MV-4-11 (cell line): ENCODE results near the gene DGCR8.
A peak's percentile ranks its signal among the peaks of the same experiment; 100 is the strongest.

Experiments used
- DNase-seq: peaks from one replicate; lab custom pipeline; 2025; lab: John Stamatoyannopoulos, UW

Gene DGCR8

GRCh38 chr22:20089977-20090729, 10.1 kb downstream of the DGCR8 start:
- DNase-seq = no peak

DNA sequence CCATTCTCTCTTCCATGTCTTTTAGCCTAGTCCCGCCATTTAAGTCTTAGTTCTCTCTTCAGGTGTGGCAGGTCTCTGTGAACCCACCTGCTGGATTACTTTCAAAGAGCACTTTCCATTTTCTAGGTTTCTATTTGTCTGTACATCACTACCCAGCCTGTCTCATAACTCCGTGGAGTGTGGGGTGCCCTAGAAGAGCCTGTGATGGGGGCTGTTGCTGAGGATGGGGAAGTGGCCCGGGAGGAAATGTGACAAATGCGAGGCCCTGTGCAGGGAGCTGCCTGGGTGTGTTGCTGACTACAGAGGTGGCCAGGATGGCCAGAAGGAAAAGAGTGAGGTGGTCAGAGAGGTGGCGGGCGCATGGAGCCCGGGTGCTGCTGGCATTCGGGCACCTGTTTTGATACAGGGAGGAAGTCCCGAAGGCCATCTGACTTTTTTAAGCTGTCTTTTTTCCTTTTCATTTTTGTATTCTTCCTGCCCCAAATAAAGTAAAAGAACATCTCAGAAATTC, 10.7 kb downstream of the DGCR8 start:
- DNase-seq = peak; percentile 14

DNA sequence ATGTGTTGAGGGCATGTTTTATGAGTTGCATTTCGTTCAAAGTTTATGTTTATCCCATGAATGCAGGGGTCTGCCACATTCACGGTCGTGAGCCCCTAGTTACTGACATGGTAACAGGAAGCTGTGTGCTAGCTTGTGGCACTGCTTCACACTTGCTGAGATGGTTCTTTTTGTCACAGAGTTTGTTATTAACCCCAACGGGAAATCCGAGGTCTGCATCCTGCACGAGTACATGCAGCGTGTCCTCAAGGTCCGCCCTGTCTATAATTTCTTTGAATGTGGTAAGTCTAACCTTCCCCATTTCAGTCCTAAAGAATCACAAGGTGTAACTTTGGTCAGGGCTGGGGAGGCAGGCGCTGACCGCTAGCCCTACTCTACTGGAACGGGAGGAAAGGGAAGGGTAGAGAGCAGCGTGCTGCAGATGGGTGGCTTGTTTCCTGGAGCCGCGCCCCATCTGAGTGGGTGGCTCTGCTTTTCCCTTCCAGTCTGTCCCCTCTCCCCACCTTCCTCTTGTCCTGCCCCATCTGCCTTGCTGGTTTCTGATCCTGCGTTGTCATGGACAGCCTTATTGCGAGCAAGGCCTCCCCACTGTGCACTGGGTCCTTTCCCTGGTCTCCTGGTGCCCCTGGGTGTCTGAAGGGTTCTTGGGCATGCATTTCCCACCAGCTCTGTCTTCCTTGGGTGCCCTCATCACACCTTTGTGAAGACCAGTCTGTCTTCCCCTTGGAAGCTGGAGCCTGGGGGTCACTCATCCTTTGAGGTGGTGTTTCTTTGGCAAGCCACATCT, 11.8 kb downstream of the DGCR8 start:
- DNase-seq = no peak

- DNase-seq = no peak
Measured at GRCh38 chr22:20092477-20092854, 12.4 kb downstream of the DGCR8 start.

- no peak for DNase-seq
Measured at GRCh38 chr22:20093418-20094196, 13.6 kb downstream of the DGCR8 start.

- DNase-seq = no peak
Measured at GRCh38 chr22:20094197-20094807, 14.3 kb downstream of the DGCR8 start.

GRCh38 chr22:20095521-20095920, 15.5 kb downstream of the DGCR8 start:
- no peak for DNase-seq

- no peak for DNase-seq
Measured at GRCh38 chr22:20096574-20097420, 16.8 kb downstream of the DGCR8 start.

DNA sequence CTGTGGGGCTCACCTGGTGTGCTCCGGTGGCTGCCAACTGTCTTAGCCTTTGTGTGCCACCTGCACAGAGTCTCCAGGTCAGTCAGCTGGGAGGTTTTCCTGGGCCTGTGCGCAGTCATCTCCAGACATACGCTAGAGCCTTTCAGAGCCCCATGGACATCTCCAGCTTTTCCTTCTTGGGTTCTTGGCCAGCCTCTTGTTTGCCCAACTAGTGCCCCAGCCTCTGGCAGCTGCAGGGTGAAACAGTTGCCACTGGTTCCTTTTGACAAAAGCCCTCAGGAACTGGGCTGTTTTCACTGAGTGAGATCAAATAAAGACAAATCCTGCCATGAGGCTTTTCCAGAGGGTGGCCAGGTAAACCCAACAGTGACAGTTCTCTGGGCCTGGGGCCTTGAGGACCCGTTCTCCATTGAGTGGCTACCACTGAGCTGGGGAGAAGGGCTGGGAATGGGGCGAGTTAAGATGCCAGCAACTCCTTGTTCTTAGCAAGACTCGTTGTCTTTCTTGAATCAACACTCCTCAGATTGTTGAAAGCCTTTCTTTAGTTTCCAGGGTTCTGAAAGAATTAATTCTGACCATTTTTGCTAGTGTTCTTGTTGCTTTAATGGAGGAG, 19.2 kb downstream of the DGCR8 start:
- DNase-seq = no peak

- DNase-seq = no peak
Measured at GRCh38 chr22:20101638-20102037, 21.6 kb downstream of the DGCR8 start.

- no peak for DNase-seq
Measured at GRCh38 chr22:20102203-20102780, 22.3 kb downstream of the DGCR8 start.

- DNase-seq = no peak
Measured at GRCh38 chr22:20105456-20106204, 25.6 kb downstream of the DGCR8 start.

DNA sequence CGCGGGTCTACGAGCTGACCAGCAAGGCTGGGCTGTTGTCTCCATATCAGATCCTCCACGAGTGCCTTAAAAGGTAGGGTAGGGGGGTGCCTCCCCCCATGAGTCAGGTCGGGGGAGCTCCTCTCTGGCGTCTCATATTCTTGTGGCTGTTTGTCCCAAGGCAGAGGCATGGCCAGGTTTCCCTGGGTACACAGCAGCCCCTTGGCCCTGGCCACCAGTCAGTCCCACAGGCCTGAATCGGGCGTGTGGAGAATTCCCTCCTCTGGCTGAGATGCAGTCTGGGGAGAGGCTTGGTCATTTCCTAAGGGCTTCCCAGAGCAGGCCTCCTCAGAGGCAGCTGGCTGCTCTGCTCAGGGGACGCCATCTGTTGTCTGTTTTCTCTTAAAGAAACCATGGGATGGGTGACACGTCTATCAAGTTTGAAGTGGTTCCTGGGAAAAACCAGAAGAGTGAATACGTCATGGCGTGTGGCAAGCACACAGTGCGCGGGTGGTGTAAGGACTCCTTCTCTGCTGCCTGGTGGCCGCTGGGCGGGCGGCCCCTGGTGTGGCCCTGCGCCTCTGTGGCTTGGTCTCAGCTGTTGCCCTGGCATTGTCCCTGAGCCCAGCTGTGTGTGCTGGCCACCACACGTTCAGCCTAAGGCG, 26.3 kb downstream of the DGCR8 start:
- DNase-seq = no peak

- DNase-seq = no peak
Measured at GRCh38 chr22:20106849-20107237, 26.8 kb downstream of the DGCR8 start.

GRCh38 chr22:20107471-20107901, 27.4 kb downstream of the DGCR8 start:
- DNase-seq = no peak

DNA sequence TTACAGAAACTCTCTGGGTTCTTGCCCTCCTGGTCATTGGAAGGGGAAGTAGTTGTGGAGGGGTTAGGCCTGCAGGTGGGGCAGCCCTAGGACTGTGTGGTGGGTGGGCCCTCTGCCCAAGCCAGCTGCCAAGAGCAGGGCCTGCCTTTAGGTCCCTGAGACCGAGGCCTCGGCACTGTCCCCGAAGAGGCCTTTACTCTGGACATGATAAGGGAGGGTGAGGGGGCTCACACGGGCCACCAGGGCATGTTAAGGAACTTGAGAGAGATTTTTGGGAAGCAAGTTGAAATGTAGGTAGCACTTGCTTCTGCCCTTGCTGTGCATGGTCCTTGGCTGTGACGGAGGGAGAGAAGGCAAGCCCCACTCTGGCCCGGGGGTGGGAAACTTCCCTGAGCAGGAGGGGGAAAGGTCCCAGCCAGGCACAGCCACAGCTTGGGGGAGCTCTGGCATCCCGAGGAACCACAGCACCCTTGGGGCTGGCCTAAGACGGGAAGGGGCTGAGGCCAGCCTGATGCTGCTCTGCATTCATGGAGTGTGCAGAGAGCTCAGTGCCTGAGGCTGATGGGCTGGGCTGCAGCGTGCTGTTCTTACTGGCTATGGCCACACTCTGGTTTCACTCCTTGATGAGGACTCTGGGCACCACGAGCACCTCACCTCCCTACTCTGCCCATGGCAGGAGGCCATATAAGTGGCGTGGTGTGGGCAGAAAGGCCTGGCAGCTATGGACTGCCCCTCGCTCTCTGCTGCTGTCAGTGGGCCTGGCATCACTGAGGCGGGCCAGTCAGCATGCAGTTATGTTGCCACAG, 28.1 kb downstream of the DGCR8 start:
- no peak for DNase-seq

DNA sequence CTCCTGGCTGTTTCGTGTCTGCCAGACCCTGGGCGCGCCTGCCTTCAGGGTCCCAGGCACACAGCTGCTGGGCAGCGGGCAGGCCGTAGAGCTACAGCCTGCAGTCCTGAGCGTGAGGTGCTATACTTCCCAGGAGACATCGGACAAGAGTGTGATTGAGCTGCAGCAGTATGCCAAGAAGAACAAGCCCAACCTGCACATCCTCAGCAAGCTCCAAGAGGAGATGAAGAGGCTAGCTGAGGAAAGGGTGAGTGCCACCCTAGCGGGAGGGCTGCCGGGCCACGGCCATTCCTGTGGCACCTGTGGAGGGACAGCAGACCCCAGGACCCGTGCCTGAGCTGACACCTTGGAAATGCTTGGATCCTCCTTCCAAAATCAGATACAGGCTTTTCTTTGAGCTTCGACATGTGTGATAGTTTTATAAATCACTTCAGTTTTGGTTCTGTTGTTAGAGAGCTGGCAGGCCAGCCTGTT, 28.8 kb downstream of the DGCR8 start:
- DNase-seq = no peak
